Testis (tissue), 2 donors: Measurements from ENCODE around the gene ADCY5.

Experiments
- CTCF ChIP-seq, 3 experiments: fragments of 450-650 bp in 2 of 3; fragments of 200-600 bp in 1 of 3; sonication (generic) in 1 of 3; IDR thresholded peaks; one replicate each; pipeline ENCODE4 v1.5.1; 2016 to 2019; ENCODE audit warnings: antibody characterized with exemption in 3 of 3, mild to moderate bottlenecking in 2 of 3, moderate library complexity in 1 of 3
- POLR2A ChIP-seq: fragments of 450-650 bp; IDR thresholded peaks from one replicate; pipeline ENCODE4 v1.6.1; 2017; ENCODE audit warnings: antibody characterized with exemption, mild to moderate bottlenecking, moderate library complexity

GRCh38 chr3:123318374-123318773, 130.5 kb downstream of the ADCY5 start:
- TF ChIP-seq CTCF (IDR thresholded peaks at IDR 0.05), result no peak
- no peak for TF ChIP-seq POLR2A
